Spinal cord (tissue), 10 donors: Measurements from ENCODE around the gene RNASE13. TPM values are rescaled to one million over a fixed set of nuclear protein-coding genes. Genes with fewer than 3 reads are reported as not detected.
A peak's percentile ranks its signal among the peaks of the same experiment; 100 is the strongest.
"Not testable (repeated sequence)": the region's sequence is repeated elsewhere in the genome, so short reads cannot be mapped to it uniquely, and the experiment has no call there.

Experiments
- DNase-seq, 6 donors: peaks; one replicate each; pipeline versions ENCODE4 v3.0.0 to v3.0.0-alpha.2; 2013 to 2015; ENCODE audit warnings: low spot score in 6 of 6, low read depth in 4 of 6
- H3K27ac ChIP-seq: one replicate; pipeline ENCODE4 v1.5.1; 2013; ENCODE audit warnings: low read depth, low read length, control low read depth
- H3K27me3 ChIP-seq: one replicate; pipeline ENCODE4 v1.6.1; 2013; ENCODE audit warnings: low read length; ENCODE audit not compliant: control insufficient read depth, insufficient read depth
- H3K36me3 ChIP-seq: one replicate; pipeline ENCODE4 v1.6.1; 2013; ENCODE audit warnings: low read length; ENCODE audit not compliant: control insufficient read depth, insufficient read depth
- H3K4me1 ChIP-seq: one replicate; pipeline ENCODE4 v1.6.1; 2013; ENCODE audit warnings: low read length; ENCODE audit not compliant: control insufficient read depth, insufficient read depth
- H3K4me3 ChIP-seq: one replicate; pipeline ENCODE4 v1.5.1; 2013; ENCODE audit warnings: low read depth, low read length, control low read depth
- H3K9me3 ChIP-seq: one replicate; pipeline ENCODE4 v1.6.1; 2013; ENCODE audit warnings: low read length; ENCODE audit not compliant: control insufficient read depth, insufficient read depth
- whole genome bisulfite sequencing: methylation state at CpG from one replicate; pipeline ENCODE4 v1.1.5; 2013; ENCODE audit warnings: missing lambda C conversion rate; ENCODE audit not compliant: insufficient coverage; 5-methylcytosine and 5-hydroxymethylcytosine counted together
- polyA plus RNA-seq, 2 donors: library from polyadenylated mRNA; unstranded; fragments of 120-200 nt; gene quantifications; one replicate each; pipeline ENCODE4 v1.2.1, GENCODE V29; 2013; ENCODE audit not compliant: insufficient read length in 2 of 2
- total RNA-seq, 2 donors: library from RNA; depleted of rRNA in 1 of 2; stranded (reverse); fragments of 120-200 nt in 1 of 2; fragments of >200 nt in 1 of 2; gene quantifications; one replicate each; pipeline versions ENCODE4 v1.2.3 to v1.2.4, GENCODE V29; 2013 to 2014
- donor health status: healthy.

RNASE13 gene
- total and polyA plus RNA-seq, 4 donors: not detected

- no peak for DNase-seq
- 46% methylated on average over 1 of the region's 2 CpGs for WGBS
- Histone ChIP-seq H3K4me1 (peaks cover 25% of the 10 kb centered on the region), H3K36me3 (no peaks in the 10 kb centered on the region), H3K27me3 (no peaks in the 10 kb centered on the region), H3K27ac (no peak overlapping the region), H3K9me3 (no peaks in the 10 kb centered on the region), H3K4me3 (no peak overlapping the region)
Observed at GRCh38 chr14:21043387-21043973, 8.9 kb upstream of the RNASE13 start.

- Histone ChIP-seq H3K4me3 (no peak overlapping the region), H3K4me1 (peaks cover 28% of the 10 kb centered on the region), H3K9me3 (no peaks in the 10 kb centered on the region), H3K27me3 (no peaks in the 10 kb centered on the region), H3K36me3 (no peaks in the 10 kb centered on the region), H3K27ac (no peak overlapping the region)
- peak in 1 of 6 donors; percentile 20 for DNase-seq
- WGBS: 53% methylated on average over 8 of the region's 8 CpGs
Observed at GRCh38 chr14:21042918-21043317, 8.3 kb upstream of the RNASE13 start.

GRCh38 chr14:21041676-21042433, 7.2 kb upstream of the RNASE13 start, which contains the start of gene RNASE7:
Gene RNASE7 (plus strand): TSS chr14:21042362. CDS start chr14:21042993, 631 bp downstream.
- no peaks in the 10 kb centered on the region for H3K36me3 ChIP-seq
- H3K27me3 ChIP-seq: no peaks in the 10 kb centered on the region
- no peak within 1 kb of the TSS for H3K4me3 ChIP-seq
- no peak within 1 kb of the TSS for H3K27ac ChIP-seq
- 94% methylated on average over 8 of the region's 11 CpGs for WGBS
- peaks cover 30% of the 10 kb centered on the region for H3K4me1 ChIP-seq
- no peak for DNase-seq
- H3K9me3 ChIP-seq: no peaks in the 10 kb centered on the region

GRCh38 chr14:21040941-21041340, 6.3 kb upstream of the RNASE13 start:
- not testable (repeated sequence) for H3K9me3 ChIP-seq, H3K27ac ChIP-seq, H3K4me3 ChIP-seq, DNase-seq, H3K27me3 ChIP-seq, H3K36me3 ChIP-seq
- WGBS: 94% methylated on average over 2 of the region's 3 CpGs
- H3K4me1 ChIP-seq: peaks cover 35% of the 10 kb centered on the region

- Histone ChIP-seq H3K27me3 (no peaks in the 10 kb centered on the region), H3K4me3 (no peak overlapping the region), H3K27ac (no peak overlapping the region), H3K4me1 (peaks cover 35% of the 10 kb centered on the region), H3K9me3 (no peaks in the 10 kb centered on the region), H3K36me3 (no peaks in the 10 kb centered on the region)
- 75% methylated on average over 7 of the region's 8 CpGs for WGBS
- no peak for DNase-seq
Observed at GRCh38 chr14:21040370-21040925, 5.8 kb upstream of the RNASE13 start.

GRCh38 chr14:21039585-21040369, 5.2 kb upstream of the RNASE13 start:
- WGBS: 35% methylated on average over 6 of the region's 8 CpGs
- peak overlapping the region; percentile 11 for H3K4me3 ChIP-seq
- H3K27ac ChIP-seq: peak overlapping the region; percentile 79
- no peaks in the 10 kb centered on the region for H3K27me3 ChIP-seq
- H3K9me3 ChIP-seq: no peaks in the 10 kb centered on the region
- peaks cover 35% of the 10 kb centered on the region for H3K4me1 ChIP-seq
- H3K36me3 ChIP-seq: no peaks in the 10 kb centered on the region
- peak in 5 of 6 donors; percentile 61 to 89 (median 68) for DNase-seq

GRCh38 chr14:21038441-21039422, 4.1 kb upstream of the RNASE13 start:
- Histone ChIP-seq H3K27me3 (no peaks in the 10 kb centered on the region), H3K27ac (peak overlapping the region; percentile 79), H3K36me3 (no peaks in the 10 kb centered on the region), H3K4me3 (peak overlapping the region; percentile 11), H3K9me3 (no peaks in the 10 kb centered on the region), H3K4me1 (peaks cover 37% of the 10 kb centered on the region)
- 33% methylated on average over 4 of the region's 10 CpGs for WGBS
- DNase-seq: peak in 4 of 6 donors; percentile 62 to 94 (median 80)

GRCh38 chr14:21037156-21037555, 2.5 kb upstream of the RNASE13 start:
- Histone ChIP-seq H3K36me3 (no peaks in the 10 kb centered on the region), H3K4me1 (peaks cover 34% of the 10 kb centered on the region), H3K9me3 (no peaks in the 10 kb centered on the region), H3K27me3 (no peaks in the 10 kb centered on the region), H3K4me3 (no peak overlapping the region), H3K27ac (no peak overlapping the region)
- no CpG with 5 or more reads among the region's 3 CpGs for WGBS
- no peak for DNase-seq
